Astrocyte (in vitro differentiated cells and primary cell): Measurements from ENCODE around the gene PCP4L1. TPM values are rescaled to one million over a fixed set of nuclear protein-coding genes. Genes with fewer than 3 reads are reported as not detected.
A peak's percentile ranks its signal among the peaks of the same experiment; 100 is the strongest.

ENCODE experiments used
- DNase-seq: peaks from one replicate; pipeline ENCODE4 v3.0.0-alpha.2; 2010; ENCODE audit warnings: low read depth
- FAIRE-seq: peaks from 2 replicates; lab custom pipeline; 2011; peaks lifted over from hg19 to GRCh38; lab: Jason Lieb, UNC
- H2AFZ ChIP-seq: 2 replicates; pipeline ENCODE4 v1.6.0; 2012; ENCODE audit warnings: low read depth, low read length, inconsistent platforms
- H3K27ac ChIP-seq: 2 replicates; pipeline ENCODE4 v1.5.1; 2011; ENCODE audit warnings: low read depth, low read length, inconsistent platforms
- H3K27me3 ChIP-seq: 2 replicates; pipeline ENCODE4 v1.6.0; 2011; ENCODE audit warnings: low read length, inconsistent platforms; ENCODE audit not compliant: insufficient read depth
- H3K36me3 ChIP-seq: 2 replicates; pipeline ENCODE4 v1.5.1; 2011; ENCODE audit warnings: low read length, inconsistent platforms; ENCODE audit not compliant: insufficient read depth
- H3K4me1 ChIP-seq: 2 replicates; pipeline ENCODE4 v1.5.1; 2011; ENCODE audit warnings: low read length, inconsistent platforms; ENCODE audit not compliant: insufficient read depth
- H3K4me2 ChIP-seq: 2 replicates; pipeline ENCODE4 v1.6.0; 2012; ENCODE audit warnings: low read length, inconsistent platforms
- H3K4me3 ChIP-seq: 2 replicates; pipeline ENCODE4 v1.5.1; 2011; ENCODE audit warnings: low read depth, mild to moderate bottlenecking, low read length, inconsistent platforms; ENCODE audit not compliant: insufficient read depth
- H3K79me2 ChIP-seq: 2 replicates; pipeline ENCODE4 v1.6.0; 2012; ENCODE audit warnings: mild to moderate bottlenecking, low read length, inconsistent platforms; ENCODE audit not compliant: insufficient read depth
- H3K9ac ChIP-seq: 2 replicates; pipeline ENCODE4 v1.6.0; 2012; ENCODE audit warnings: mild to moderate bottlenecking, low read length, inconsistent platforms
- H3K9me3 ChIP-seq: 2 replicates; pipeline ENCODE4 v1.5.1; 2012; ENCODE audit warnings: low read depth, mild to moderate bottlenecking, low read length, inconsistent platforms; ENCODE audit not compliant: insufficient read depth
- H4K20me1 ChIP-seq: 2 replicates; pipeline ENCODE4 v1.6.0; 2012; ENCODE audit warnings: low read length, inconsistent platforms; ENCODE audit not compliant: insufficient read depth
- H3K27ac Mint-ChIP-seq: one replicate; pipeline ENCODE4 v1.8.0; 2021; ENCODE audit warnings: mild to moderate bottlenecking, mixed read lengths; ENCODE audit not compliant: unreplicated experiment
- H3K27me3 Mint-ChIP-seq: one replicate; pipeline ENCODE4 v1.8.0; 2021; ENCODE audit warnings: low read depth, mixed read lengths; ENCODE audit not compliant: unreplicated experiment
- H3K36me3 Mint-ChIP-seq: one replicate; pipeline ENCODE4 v1.8.0; 2021; ENCODE audit warnings: low read depth, mixed read lengths; ENCODE audit not compliant: unreplicated experiment
- H3K4me1 Mint-ChIP-seq: one replicate; pipeline ENCODE4 v1.8.0; 2021; ENCODE audit warnings: low read depth, mixed read lengths; ENCODE audit not compliant: unreplicated experiment
- H3K4me3 Mint-ChIP-seq: one replicate; pipeline ENCODE4 v1.8.0; 2021; ENCODE audit warnings: mild to moderate bottlenecking, moderate library complexity, mixed read lengths; ENCODE audit not compliant: unreplicated experiment
- H3K9me3 Mint-ChIP-seq: one replicate; pipeline ENCODE4 v1.8.0; 2021; ENCODE audit warnings: mild to moderate bottlenecking, mixed read lengths; ENCODE audit not compliant: unreplicated experiment
- CTCF ChIP-seq: IDR thresholded peaks from 2 replicates; pipeline ENCODE4 v1.5.1; 2011; ENCODE audit warnings: low read depth, mild to moderate bottlenecking, inconsistent platforms, low read length, moderate library complexity; ENCODE audit not compliant: insufficient read depth
- EZH2 ChIP-seq: IDR thresholded peaks from 2 replicates; pipeline ENCODE4 v1.6.1; 2012; ENCODE audit warnings: mild to moderate bottlenecking, low read length, inconsistent platforms; ENCODE audit not compliant: insufficient read depth
- total RNA-seq: library from RNA; stranded (reverse); gene quantifications from 2 replicates; pipeline ENCODE4 v1.2.1, GENCODE V29; 2021

Gene PCP4L1
- total RNA-seq, 1 donor from 2014 or later = not detected

GRCh38 chr1:161285113-161285512 lies 26.6 kb downstream of the PCP4L1 start:
- H3K36me3 ChIP-seq = no peaks in the 10 kb centered on the region
- FAIRE-seq (no peak), DNase-seq (no peak)
- peaks cover 27% of the 10 kb centered on the region for H3K27me3 ChIP-seq
- H3K4me3 ChIP-seq = no peak overlapping the region
- peaks cover 6% of the 10 kb centered on the region for H3K36me3 Mint-ChIP-seq
- no peaks in the 10 kb centered on the region for H3K4me1 ChIP-seq
- no peaks in the 10 kb centered on the region for H3K4me1 Mint-ChIP-seq
- no peak overlapping the region for H3K4me2 ChIP-seq
- H2AFZ ChIP-seq = no peak overlapping the region
- H4K20me1 ChIP-seq = no peaks in the 10 kb centered on the region
- H3K9me3 Mint-ChIP-seq = peaks cover 5% of the 10 kb centered on the region
- no peaks in the 10 kb centered on the region for H3K79me2 ChIP-seq
- no peak overlapping the region for H3K9ac ChIP-seq
- no peak overlapping the region for H3K4me3 Mint-ChIP-seq
- H3K27ac ChIP-seq = no peak overlapping the region
- TF ChIP-seq CTCF = no peak
- TF ChIP-seq EZH2 = no peak
- peaks cover 31% of the 10 kb centered on the region for H3K27me3 Mint-ChIP-seq
- no peaks in the 10 kb centered on the region for H3K9me3 ChIP-seq
- no peak overlapping the region for H3K27ac Mint-ChIP-seq

GRCh38 chr1:161285521-161285920 lies 27.0 kb downstream of the PCP4L1 start:
- H3K4me3 Mint-ChIP-seq = no peak overlapping the region
- H3K36me3 Mint-ChIP-seq = peaks cover 6% of the 10 kb centered on the region
- Histone ChIP-seq H3K27ac (no peak overlapping the region), H4K20me1 (no peaks in the 10 kb centered on the region), H3K4me2 (no peak overlapping the region), H3K27me3 (peaks cover 27% of the 10 kb centered on the region), H2AFZ (no peak overlapping the region), H3K9ac (no peak overlapping the region), H3K36me3 (no peaks in the 10 kb centered on the region), H3K9me3 (no peaks in the 10 kb centered on the region), H3K4me3 (no peak overlapping the region), H3K79me2 (no peaks in the 10 kb centered on the region), H3K4me1 (no peaks in the 10 kb centered on the region)
- H3K27ac Mint-ChIP-seq = peak overlapping the region; percentile 31
- H3K27me3 Mint-ChIP-seq = peaks cover 31% of the 10 kb centered on the region
- H3K9me3 Mint-ChIP-seq = peaks cover 5% of the 10 kb centered on the region
- no peaks in the 10 kb centered on the region for H3K4me1 Mint-ChIP-seq
- FAIRE-seq (no peak), DNase-seq (no peak)
- no peak for TF ChIP-seq CTCF
- no peak for TF ChIP-seq EZH2

- no peaks in the 10 kb centered on the region for H3K4me1 ChIP-seq
- no peak overlapping the region for H3K9ac ChIP-seq
- no peak overlapping the region for H3K27ac ChIP-seq
- peaks cover 26% of the 10 kb centered on the region for H3K27me3 ChIP-seq
- Mint-ChIP-seq H3K9me3 (peaks cover 4% of the 10 kb centered on the region), H3K27ac (no peak overlapping the region), H3K27me3 (peaks cover 29% of the 10 kb centered on the region), H3K36me3 (peaks cover 5% of the 10 kb centered on the region), H3K4me1 (no peaks in the 10 kb centered on the region), H3K4me3 (no peak overlapping the region)
- H3K79me2 ChIP-seq = no peaks in the 10 kb centered on the region
- FAIRE-seq = no peak
- no peaks in the 10 kb centered on the region for H3K36me3 ChIP-seq
- no peak overlapping the region for H3K4me3 ChIP-seq
- no peaks in the 10 kb centered on the region for H3K9me3 ChIP-seq
- TF ChIP-seq EZH2 = no peak
- no peak for TF ChIP-seq CTCF
- no peak overlapping the region for H2AFZ ChIP-seq
- no peak overlapping the region for H3K4me2 ChIP-seq
- H4K20me1 ChIP-seq = no peaks in the 10 kb centered on the region
- DNase-seq = no peak
Measured at GRCh38 chr1:161287482-161288054, 29.0 kb downstream of the PCP4L1 start.
